H1 (cell line): Measurements from ENCODE around the gene TMEM117. TPM values are rescaled to one million over a fixed set of nuclear protein-coding genes. Genes with fewer than 3 reads are reported as not detected.

ENCODE experiments used
- CHD7 ChIP-seq: fragments of 300-600 bp; sonication (generic); IDR thresholded peaks from 2 replicates; pipeline ENCODE4 v1.7.1; 2012; ENCODE audit warnings: low read length, moderate library complexity, mild to moderate bottlenecking, inconsistent platforms; ENCODE audit not compliant: insufficient replicate concordance
- polyA plus RNA-seq, 7 experiments: library from polyadenylated mRNA; depleted of rRNA in 3 of 7; stranded (reverse) in 5 of 7; unstranded in 2 of 7; fragments of >200 nt in 5 of 7; fragments of 200-250 nt in 2 of 7; gene quantifications; 1 replicate in 5 of 7; 2 replicates in 1 of 7; 4 replicates in 1 of 7; pipeline versions ENCODE4 v1.2.1 to v1.2.3, GENCODE V29; 2011 to 2013; ENCODE audit warnings: missing spikeins in 2 of 7, mixed read lengths in 2 of 7
- total RNA-seq: library from RNA; stranded (reverse); fragmentation: NEBNext Ultra II Directional; extraction: Animal tissue kit (Norgen Biotek cat#: 25700); gene quantifications from 2 replicates; pipeline ENCODE4 v1.2.1, GENCODE V29; 2021

The TMEM117 gene
- total and polyA plus RNA-seq, 2 of the 8 experiments (the other 6 are each of a cell fraction or from before 2014, with no cell fraction given): 0.80 to 1.4 TPM

GRCh38 chr12:43945983-43946382 is 110.1 kb downstream of the TMEM117 start (continued):
- TF ChIP-seq CHD7: no peak
- TF ChIP-seq, all 59 proteins: peak for 0
